Measurements from ENCODE around the gene GEN1. TPM values are rescaled to one million over a fixed set of nuclear protein-coding genes. Genes with fewer than 3 reads are reported as not detected.

Gene GEN1
- total RNA-seq, 1 donor: 4.0 TPM

- no peak for DNase-seq (ENCODE audit: low read depth in 2 of 3, low spot score in 2 of 3)
Measured at GRCh38 chr2:17793803-17794354, 39.9 kb downstream of the GEN1 start.

GRCh38 chr2:17795309-17795708 lies 41.4 kb downstream of the GEN1 start:
- DNase-seq (ENCODE audit: low read depth in 2 of 3, low spot score in 2 of 3): no peak

- DNase-seq (ENCODE audit: low read depth in 2 of 3, low spot score in 2 of 3): no peak
Measured at GRCh38 chr2:17798338-17798737, 44.4 kb downstream of the GEN1 start.

GRCh38 chr2:17799301-17800120 lies 45.6 kb downstream of the GEN1 start:
- DNase-seq (ENCODE audit: low read depth in 2 of 3, low spot score in 2 of 3): no peak

GRCh38 chr2:17800219-17800618 lies 46.3 kb downstream of the GEN1 start:
- no peak for DNase-seq (ENCODE audit: low read depth in 2 of 3, low spot score in 2 of 3)

GRCh38 chr2:17800693-17801458 lies 46.9 kb downstream of the GEN1 start:
- no peak for DNase-seq (ENCODE audit: low read depth in 2 of 3, low spot score in 2 of 3)

GRCh38 chr2:17803497-17803896 lies 49.6 kb downstream of the GEN1 start:
- DNase-seq (ENCODE audit: low read depth in 2 of 3, low spot score in 2 of 3): no peak

GRCh38 chr2:17804358-17804757 lies 50.4 kb downstream of the GEN1 start:
- peak in 1 of 3 donors; percentile 30 for DNase-seq (ENCODE audit: low read depth in 2 of 3, low spot score in 2 of 3)

GRCh38 chr2:17805166-17805565 lies 51.2 kb downstream of the GEN1 start:
- DNase-seq (ENCODE audit: low read depth in 2 of 3, low spot score in 2 of 3): no peak

- no peak for DNase-seq (ENCODE audit: low read depth in 2 of 3, low spot score in 2 of 3)
Measured at GRCh38 chr2:17805717-17806363, 51.9 kb downstream of the GEN1 start.

GRCh38 chr2:17813010-17813741 lies 59.2 kb downstream of the GEN1 start:
- no peak for DNase-seq (ENCODE audit: low read depth in 2 of 3, low spot score in 2 of 3)

GRCh38 chr2:17813742-17814473 lies 60.0 kb downstream of the GEN1 start:
- DNase-seq (ENCODE audit: low read depth in 2 of 3, low spot score in 2 of 3): no peak

GRCh38 chr2:17814601-17815000 lies 60.7 kb downstream of the GEN1 start:
- no peak for DNase-seq (ENCODE audit: low read depth in 2 of 3, low spot score in 2 of 3)

GRCh38 chr2:17815468-17816184 lies 61.7 kb downstream of the GEN1 start:
- DNase-seq (ENCODE audit: low read depth in 2 of 3, low spot score in 2 of 3): no peak

GRCh38 chr2:17816396-17817245 lies 62.7 kb downstream of the GEN1 start, which contains the start of gene MSGN1:
TSS of gene MSGN1 (plus strand) at chr2:17816460. CDS start at chr2:17816519, 59 bp downstream.
- no peak for DNase-seq (ENCODE audit: low read depth in 2 of 3, low spot score in 2 of 3)

GRCh38 chr2:17818235-17818815 lies 64.4 kb downstream of the GEN1 start:
- DNase-seq (ENCODE audit: low read depth in 2 of 3, low spot score in 2 of 3): peak in 1 of 3 donors; percentile 55

GRCh38 chr2:17821080-17821479 lies 67.1 kb downstream of the GEN1 start:
- DNase-seq (ENCODE audit: low read depth in 2 of 3, low spot score in 2 of 3): no peak

All from hematopoietic multipotent progenitor cell (in vitro differentiated cells).